Caco-2 (cell line): ENCODE results near the gene DTNB. TPM values are rescaled to one million over a fixed set of nuclear protein-coding genes. Genes with fewer than 3 reads are reported as not detected.

Experiments used
- BruUV-seq: library from RNA; stranded (reverse); fragments of 400-500 nt; replicated peaks from 2 replicates; lab custom pipeline; 2021; lab: Mats Ljungman, UMichigan
- CTCF ChIA-PET: fragments of 300-600 bp; sonication (Branson Sonifier 250); formaldehyde crosslinking; loops from one replicate; lab custom pipeline; 2022; ENCODE audit warnings: antibody characterized with exemption; lab: Charles Lee
- POLR2A ChIA-PET: fragments of 300-600 bp; sonication (Branson Sonifier 250); formaldehyde crosslinking; loops from one replicate; lab custom pipeline; 2022; ENCODE audit warnings: antibody characterized with exemption; lab: Charles Lee
- DNase-seq, 2 experiments: peaks; one replicate each; pipeline versions ENCODE4 v3.0.0 to v3.0.0-alpha.2; 2020 to 2022
- H3K27me3 ChIP-seq: replicated peaks from 2 replicates; pipeline ENCODE4 v1.6.0; 2011; ENCODE audit warnings: low read length; ENCODE audit not compliant: control insufficient read depth, insufficient read depth
- H3K36me3 ChIP-seq: 2 replicates; pipeline ENCODE4 v1.5.1; 2011; ENCODE audit warnings: low read length; ENCODE audit not compliant: control insufficient read depth, insufficient read depth
- H3K4me1 ChIP-seq: fragments of 250-450 bp; sonication (Bioruptor Pico); 2 replicates; pipeline ENCODE4 v1.5.1; 2020; ENCODE audit warnings: mild to moderate bottlenecking
- H3K4me3 ChIP-seq: 2 replicates; pipeline ENCODE4 v1.5.1; 2011; ENCODE audit warnings: low read depth, mild to moderate bottlenecking, control low read depth, low read length
- H3K9me3 ChIP-seq: fragments of 250-450 bp; sonication (Bioruptor Pico); 2 replicates; pipeline ENCODE4 v1.5.1; 2020; ENCODE audit warnings: mild to moderate bottlenecking, moderate library complexity
- H3K27ac Mint-ChIP-seq: one replicate; pipeline ENCODE4 v1.8.0; 2022; ENCODE audit warnings: mixed read lengths; ENCODE audit not compliant: unreplicated experiment
- H3K27me3 Mint-ChIP-seq: one replicate; pipeline ENCODE4 v1.8.0; 2022; ENCODE audit warnings: mixed read lengths; ENCODE audit not compliant: insufficient read depth, unreplicated experiment
- H3K36me3 Mint-ChIP-seq: one replicate; pipeline ENCODE4 v1.8.0; 2022; ENCODE audit warnings: mild to moderate bottlenecking, mixed read lengths; ENCODE audit not compliant: insufficient read depth, unreplicated experiment
- H3K4me1 Mint-ChIP-seq: one replicate; pipeline ENCODE4 v1.8.0; 2022; ENCODE audit warnings: low read depth, mixed read lengths; ENCODE audit not compliant: unreplicated experiment
- H3K4me3 Mint-ChIP-seq: one replicate; pipeline ENCODE4 v1.8.0; 2022; ENCODE audit warnings: mild to moderate bottlenecking, moderate library complexity, mixed read lengths; ENCODE audit not compliant: unreplicated experiment
- H3K9me3 Mint-ChIP-seq: one replicate; pipeline ENCODE4 v1.8.0; 2022; ENCODE audit warnings: mixed read lengths; ENCODE audit not compliant: unreplicated experiment
- intact Hi-C: fragments of 100-400 bp; cut with micrococcal nuclease; formaldehyde crosslinking; loops from one replicate; pipeline ENCODE4 v1.10.0; 2022; ENCODE audit not compliant: unreplicated experiment
- total RNA-seq: library from RNA; stranded (reverse); gene quantifications from 2 replicates; pipeline ENCODE4 v1.2.3, GENCODE V29; 2022
- TF ChIP-seq, protein P1 (sequence below), 2 experiments: fragments of 200-600 bp in 1 of 2; IDR thresholded peaks; 1 replicate in 1 of 2; 2 replicates in 1 of 2; pipeline versions ENCODE4 v1.5.1 to v1.8.0; 2011 to 2022; ENCODE audit warnings: antibody characterized with exemption in 1 of 2, control low read depth in 1 of 2, inconsistent platforms in 1 of 2, low read depth in 1 of 2, low read length in 1 of 2, mild to moderate bottlenecking in 1 of 2, moderate library complexity in 1 of 2; ENCODE audit not compliant: insufficient read depth in 1 of 2, severe bottlenecking in 1 of 2, unreplicated experiment in 1 of 2

Gene DTNB
- total RNA-seq, 1 experiment from 2014 or later = 50.4 TPM

GRCh38 chr2:25467743-25468142, 205.6 kb downstream of the DTNB start:
- intact Hi-C loops = no loop called here
- H3K4me1 Mint-ChIP-seq = no peaks in the 10 kb centered on the region
- H3K27me3 ChIP-seq = no peaks in the 10 kb centered on the region
- no peaks in the 10 kb centered on the region for H3K9me3 Mint-ChIP-seq
- H3K4me1 ChIP-seq = no peaks in the 10 kb centered on the region
- no peaks in the 10 kb centered on the region for H3K36me3 ChIP-seq
- H3K4me3 ChIP-seq = no peak overlapping the region
- ChIA-PET CTCF (no interaction called here), POLR2A (no interaction called here)
- H3K4me3 Mint-ChIP-seq = no peak overlapping the region
- DNase-seq = no peak
- no peaks in the 10 kb centered on the region for H3K36me3 Mint-ChIP-seq
- no peak overlapping the region for H3K27ac Mint-ChIP-seq
- no peaks in the 10 kb centered on the region for H3K27me3 Mint-ChIP-seq
- no TSS peak for BruUV-seq
- TF ChIP-seq, protein P1, sequence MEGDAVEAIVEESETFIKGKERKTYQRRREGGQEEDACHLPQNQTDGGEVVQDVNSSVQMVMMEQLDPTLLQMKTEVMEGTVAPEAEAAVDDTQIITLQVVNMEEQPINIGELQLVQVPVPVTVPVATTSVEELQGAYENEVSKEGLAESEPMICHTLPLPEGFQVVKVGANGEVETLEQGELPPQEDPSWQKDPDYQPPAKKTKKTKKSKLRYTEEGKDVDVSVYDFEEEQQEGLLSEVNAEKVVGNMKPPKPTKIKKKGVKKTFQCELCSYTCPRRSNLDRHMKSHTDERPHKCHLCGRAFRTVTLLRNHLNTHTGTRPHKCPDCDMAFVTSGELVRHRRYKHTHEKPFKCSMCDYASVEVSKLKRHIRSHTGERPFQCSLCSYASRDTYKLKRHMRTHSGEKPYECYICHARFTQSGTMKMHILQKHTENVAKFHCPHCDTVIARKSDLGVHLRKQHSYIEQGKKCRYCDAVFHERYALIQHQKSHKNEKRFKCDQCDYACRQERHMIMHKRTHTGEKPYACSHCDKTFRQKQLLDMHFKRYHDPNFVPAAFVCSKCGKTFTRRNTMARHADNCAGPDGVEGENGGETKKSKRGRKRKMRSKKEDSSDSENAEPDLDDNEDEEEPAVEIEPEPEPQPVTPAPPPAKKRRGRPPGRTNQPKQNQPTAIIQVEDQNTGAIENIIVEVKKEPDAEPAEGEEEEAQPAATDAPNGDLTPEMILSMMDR (IDR thresholded peaks at IDR 0.05; ENCODE audit: insufficient read depth in 1 of 2, low read depth in 1 of 2, low read length in 1 of 2, severe bottlenecking in 1 of 2, unreplicated experiment in 1 of 2) = no peak
- H3K9me3 ChIP-seq = no peaks in the 10 kb centered on the region

DNA sequence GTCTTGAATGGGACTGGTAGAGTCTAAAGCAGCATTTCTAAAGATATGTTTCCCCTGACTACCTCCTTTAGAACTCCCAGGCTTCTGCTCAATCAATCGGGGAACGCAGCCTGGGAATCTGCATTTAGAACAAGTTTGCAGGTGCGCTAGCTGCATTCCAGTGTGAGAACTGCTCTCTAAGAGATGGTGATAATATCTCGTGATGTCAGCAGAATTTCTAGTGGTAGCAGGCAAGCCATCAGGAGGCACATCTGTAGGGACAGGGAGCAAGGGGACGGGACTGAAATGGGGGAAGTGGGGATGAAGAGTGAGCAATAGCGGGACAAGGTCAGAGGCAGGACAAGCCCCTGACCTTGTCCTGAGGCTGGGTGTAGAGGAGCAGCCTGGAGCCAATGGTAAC, 211.4 kb downstream of the DTNB start:
- TF ChIP-seq, protein P1 (IDR thresholded peaks at IDR 0.05; ENCODE audit: insufficient read depth in 1 of 2, low read depth in 1 of 2, low read length in 1 of 2, severe bottlenecking in 1 of 2, unreplicated experiment in 1 of 2) = no peak
- CTCF ChIA-PET = no interaction called here
- Histone ChIP-seq H3K36me3 (no peaks in the 10 kb centered on the region), H3K9me3 (no peaks in the 10 kb centered on the region), H3K4me3 (no peak overlapping the region), H3K4me1 (no peaks in the 10 kb centered on the region), H3K27me3 (no peaks in the 10 kb centered on the region)
- H3K36me3 Mint-ChIP-seq = peaks cover 5% of the 10 kb centered on the region
- intact Hi-C loops = no loop called here
- no peak overlapping the region for H3K4me3 Mint-ChIP-seq
- DNase-seq = no peak
- no peaks in the 10 kb centered on the region for H3K27me3 Mint-ChIP-seq
- no peaks in the 10 kb centered on the region for H3K9me3 Mint-ChIP-seq
- no peak overlapping the region for H3K27ac Mint-ChIP-seq
- POLR2A ChIA-PET = no interaction called here
- no TSS peak for BruUV-seq
- H3K4me1 Mint-ChIP-seq = no peaks in the 10 kb centered on the region

DNA sequence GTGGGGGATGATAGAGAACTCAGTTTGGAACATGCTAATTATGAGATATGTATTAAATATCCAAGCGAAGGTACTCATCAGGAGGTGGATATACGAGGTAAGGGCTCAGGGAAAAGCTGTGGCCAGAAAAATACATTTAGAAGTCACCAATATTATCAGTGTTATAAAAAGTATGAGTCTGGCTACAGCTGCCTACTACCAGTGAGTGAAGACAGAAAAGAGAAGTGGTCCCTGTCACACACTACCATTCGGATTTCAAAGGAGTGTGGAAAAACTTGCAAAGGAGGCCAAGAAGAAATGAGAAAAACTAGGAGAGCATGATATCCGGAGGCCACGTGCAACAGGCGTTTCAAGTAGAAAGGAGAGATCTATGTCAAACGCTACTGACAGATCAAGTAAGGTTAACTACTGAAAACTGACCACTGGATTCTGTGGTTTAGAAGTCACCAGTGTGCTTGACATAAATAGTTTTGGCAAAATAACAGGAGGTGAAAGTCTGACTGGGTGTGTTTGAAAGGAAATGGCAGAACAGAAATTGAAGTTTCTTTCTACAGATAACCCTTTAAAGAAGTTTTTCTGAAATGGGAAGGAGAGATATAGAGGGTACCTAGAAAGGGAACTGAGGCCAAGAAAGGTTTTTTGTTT, 213.0 kb downstream of the DTNB start:
- Mint-ChIP-seq H3K27me3 (no peaks in the 10 kb centered on the region), H3K9me3 (no peaks in the 10 kb centered on the region), H3K27ac (no peak overlapping the region), H3K4me3 (no peak overlapping the region), H3K4me1 (peaks cover 3% of the 10 kb centered on the region), H3K36me3 (peaks cover 5% of the 10 kb centered on the region)
- DNase-seq = no peak
- Histone ChIP-seq H3K36me3 (no peaks in the 10 kb centered on the region), H3K9me3 (no peaks in the 10 kb centered on the region), H3K4me1 (peaks cover 3% of the 10 kb centered on the region), H3K4me3 (no peak overlapping the region), H3K27me3 (no peaks in the 10 kb centered on the region)
- TF ChIP-seq, protein P1 (IDR thresholded peaks at IDR 0.05; ENCODE audit: insufficient read depth in 1 of 2, low read depth in 1 of 2, low read length in 1 of 2, severe bottlenecking in 1 of 2, unreplicated experiment in 1 of 2) = no peak
- ChIA-PET POLR2A (no interaction called here), CTCF (no interaction called here)
- intact Hi-C loops = no loop called here
- no TSS peak for BruUV-seq
